ENCODE measurements around the gene MCRIP2. TPM values are rescaled to one million over a fixed set of nuclear protein-coding genes. Genes with fewer than 3 reads are reported as not detected.

Gene MCRIP2
- total and polyA plus RNA-seq, 2 experiments from 2014 or later, result 64.3 to 67.7 TPM

DNA sequence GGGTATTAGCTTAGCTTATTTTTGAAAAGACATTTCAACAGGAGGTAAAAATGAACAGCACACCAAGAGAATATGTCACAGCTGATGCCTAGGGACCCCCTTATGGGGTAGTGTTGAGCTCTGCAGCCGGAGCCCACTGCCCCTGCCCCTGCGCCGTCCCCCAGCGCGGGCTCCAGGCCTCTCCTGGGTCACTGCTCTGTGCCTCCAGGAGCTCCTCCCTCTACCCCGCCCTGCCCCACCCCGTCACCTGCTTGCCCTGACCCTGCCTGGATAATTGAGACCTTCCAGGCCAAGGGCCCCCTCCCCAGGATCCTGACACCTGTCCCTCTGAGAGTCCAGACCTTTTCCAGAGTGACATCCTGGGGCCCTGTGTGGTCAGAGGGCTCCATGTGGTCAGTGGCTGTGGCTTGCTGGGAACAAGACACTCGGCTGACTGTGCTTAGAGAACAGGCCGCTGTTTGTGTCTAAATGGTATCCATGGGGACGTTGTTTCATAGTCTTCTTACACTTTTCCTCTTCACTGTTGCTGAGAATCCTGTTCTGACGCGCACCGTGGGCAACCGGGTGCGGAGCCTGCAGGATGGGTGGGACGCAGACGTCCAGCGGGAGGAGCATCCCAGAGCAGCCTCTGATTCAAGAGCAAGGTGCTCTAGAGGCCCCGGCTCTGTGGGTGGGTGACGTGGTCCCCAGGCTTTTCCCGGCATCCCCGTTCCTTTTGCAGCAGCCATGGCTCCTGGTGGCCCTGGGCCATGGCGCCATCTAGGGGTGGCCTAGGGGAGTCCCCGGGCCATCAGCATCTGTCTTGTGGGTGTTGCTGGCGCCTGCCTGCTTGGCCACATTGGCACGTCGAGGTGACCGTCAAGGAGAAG, 30.9 kb upstream of the MCRIP2 start:
- Histone ChIP-seq H3K79me2 (replicated peaks; ENCODE audit: insufficient read depth) (no peaks in the 10 kb centered on the region), H3K36me3 (ENCODE audit: insufficient read depth) (no peaks in the 10 kb centered on the region), H3K4me2 (no peak overlapping the region), H3K9me2 (ENCODE audit: insufficient read depth) (no peaks in the 10 kb centered on the region), H3K27me3 (ENCODE audit: insufficient read depth) (no peaks in the 10 kb centered on the region), H3F3A (replicated peaks; ENCODE audit: low read depth) (peaks cover 4% of the 10 kb centered on the region), H2AFZ (no peak overlapping the region), H3K27ac (ENCODE audit: low read depth) (0 out of 2 replicates have a peak overlapping the region, but pooled peaks have one; percentile 59), H3K4me1 (ENCODE audit: insufficient read depth) (no peaks in the 10 kb centered on the region), H3K4me3 (no peak overlapping the region), H4K20me1 (replicated peaks; ENCODE audit: insufficient read depth) (peaks cover 4% of the 10 kb centered on the region)
- Mint-ChIP-seq H3K27ac (peak overlapping the region; percentile 25; the same call in 1 of the 2 replicates), H3K27me3 (ENCODE audit: insufficient read depth, low read depth, poor library complexity) (peaks cover 12% of the 10 kb centered on the region), H3K9me3 (peaks cover 13% of the 10 kb centered on the region), H3K4me1 (peaks cover 9% of the 10 kb centered on the region), H3K36me3 (ENCODE audit: low read depth) (peaks cover 14% of the 10 kb centered on the region; the same call in 2 of the 3 replicates), H3K4me3 (no peak overlapping the region)
- DNase-seq (ENCODE audit: low spot score), result peak; percentile 88
- TF ChIP-seq STAT1 (IDR thresholded peaks at IDR 0.05; ENCODE audit: unreplicated experiment) (no peak), CREB1 (CRISPR knock-in tag; IDR thresholded peaks at IDR 0.05; ENCODE audit: low read depth) (peak; percentile 21; the same call in 1 of the 2 replicates)
- TF ChIP-seq, protein P1, sequence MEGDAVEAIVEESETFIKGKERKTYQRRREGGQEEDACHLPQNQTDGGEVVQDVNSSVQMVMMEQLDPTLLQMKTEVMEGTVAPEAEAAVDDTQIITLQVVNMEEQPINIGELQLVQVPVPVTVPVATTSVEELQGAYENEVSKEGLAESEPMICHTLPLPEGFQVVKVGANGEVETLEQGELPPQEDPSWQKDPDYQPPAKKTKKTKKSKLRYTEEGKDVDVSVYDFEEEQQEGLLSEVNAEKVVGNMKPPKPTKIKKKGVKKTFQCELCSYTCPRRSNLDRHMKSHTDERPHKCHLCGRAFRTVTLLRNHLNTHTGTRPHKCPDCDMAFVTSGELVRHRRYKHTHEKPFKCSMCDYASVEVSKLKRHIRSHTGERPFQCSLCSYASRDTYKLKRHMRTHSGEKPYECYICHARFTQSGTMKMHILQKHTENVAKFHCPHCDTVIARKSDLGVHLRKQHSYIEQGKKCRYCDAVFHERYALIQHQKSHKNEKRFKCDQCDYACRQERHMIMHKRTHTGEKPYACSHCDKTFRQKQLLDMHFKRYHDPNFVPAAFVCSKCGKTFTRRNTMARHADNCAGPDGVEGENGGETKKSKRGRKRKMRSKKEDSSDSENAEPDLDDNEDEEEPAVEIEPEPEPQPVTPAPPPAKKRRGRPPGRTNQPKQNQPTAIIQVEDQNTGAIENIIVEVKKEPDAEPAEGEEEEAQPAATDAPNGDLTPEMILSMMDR (conservative IDR thresholded peaks at IDR 0.05; ENCODE audit: low read depth in 2 of 2), result peak; percentile 83 to 91
- ATAC-seq, result peak; percentile 95

- no peaks in the 10 kb centered on the region for H3K79me2 ChIP-seq (replicated peaks; ENCODE audit: insufficient read depth)
- no peak overlapping the region for H2AFZ ChIP-seq
- no peaks in the 10 kb centered on the region for H3K4me1 ChIP-seq (ENCODE audit: insufficient read depth)
- H3K27me3 ChIP-seq (ENCODE audit: insufficient read depth), result no peaks in the 10 kb centered on the region
- H3K9me3 Mint-ChIP-seq, result peaks cover 11% of the 10 kb centered on the region
- DNase-seq (ENCODE audit: low spot score) (no peak), ATAC-seq (no peak)
- no peak overlapping the region for H3K4me3 Mint-ChIP-seq
- peaks cover 13% of the 10 kb centered on the region; the same call in 2 of the 3 replicates for H3K36me3 Mint-ChIP-seq (ENCODE audit: low read depth)
- H3K9me2 ChIP-seq (ENCODE audit: insufficient read depth), result no peaks in the 10 kb centered on the region
- no peak overlapping the region for H3K4me3 ChIP-seq
- peaks cover 14% of the 10 kb centered on the region for H3K27me3 Mint-ChIP-seq (ENCODE audit: insufficient read depth, low read depth, poor library complexity)
- H3K27ac Mint-ChIP-seq, result no peak overlapping the region
- no peaks in the 10 kb centered on the region for H3K36me3 ChIP-seq (ENCODE audit: insufficient read depth)
- no peaks in the 10 kb centered on the region; the same call in none of the 2 replicates for H4K20me1 ChIP-seq (replicated peaks; ENCODE audit: insufficient read depth)
- peaks cover 3% of the 10 kb centered on the region; the same call in 2 of the 3 replicates for H3K4me1 Mint-ChIP-seq
- H3K4me2 ChIP-seq, result no peak overlapping the region
- H3F3A ChIP-seq (replicated peaks; ENCODE audit: low read depth), result peaks cover 4% of the 10 kb centered on the region
- no peak overlapping the region for H3K27ac ChIP-seq (ENCODE audit: low read depth)
- TF ChIP-seq EZH2 (IDR thresholded peaks at IDR 0.05; ENCODE audit: low read depth, unreplicated experiment) (no peak), POLR2AphosphoS5 (IDR thresholded peaks at IDR 0.05; ENCODE audit: low read depth) (no peak), ETS1 (IDR thresholded peaks at IDR 0.05) (no peak), ZNF462 (CRISPR knock-in tag; IDR thresholded peaks at IDR 0.05) (no peak), ZNF331 (CRISPR knock-in tag; IDR thresholded peaks at IDR 0.05; ENCODE audit: low read depth) (no peak), CREB1 (CRISPR knock-in tag; IDR thresholded peaks at IDR 0.05; ENCODE audit: low read depth) (no peak), JUNB (IDR thresholded peaks at IDR 0.05; ENCODE audit: unreplicated experiment) (no peak), EZH2phosphoT487 (IDR thresholded peaks at IDR 0.05; ENCODE audit: unreplicated experiment) (no peak)
Measured at GRCh38 chr16:615122-615521, 26.5 kb upstream of the MCRIP2 start.

All from GM23338 (cell line).